HUES64 (cell line): Measurements from ENCODE around the gene SLC66A2.

Experiments
- H3K27ac ChIP-seq: 2 replicates; pipeline ENCODE4 v1.7.0; 2013; ENCODE audit warnings: low read depth, low read length, inconsistent platforms
- H3K27me3 ChIP-seq: 2 replicates; pipeline ENCODE4 v1.6.1; 2013; ENCODE audit warnings: mild to moderate bottlenecking, low read length; ENCODE audit not compliant: insufficient read depth
- H3K36me3 ChIP-seq: 2 replicates; pipeline ENCODE4 v1.6.1; 2013; ENCODE audit warnings: mild to moderate bottlenecking, low read length; ENCODE audit not compliant: insufficient read depth
- H3K4me1 ChIP-seq: 2 replicates; pipeline ENCODE4 v1.6.1; 2013; ENCODE audit warnings: mild to moderate bottlenecking, low read length, moderate library complexity; ENCODE audit not compliant: insufficient read depth
- H3K4me3 ChIP-seq: 2 replicates; pipeline ENCODE4 v1.5.1; 2013; ENCODE audit warnings: mild to moderate bottlenecking, low read length, moderate library complexity
- H3K9ac ChIP-seq: 2 replicates; pipeline ENCODE4 v1.6.1; 2013; ENCODE audit warnings: mild to moderate bottlenecking, low read depth, low read length
- H3K9me3 ChIP-seq: 2 replicates; pipeline ENCODE4 v1.6.1; 2013; ENCODE audit warnings: low read depth, low read length; ENCODE audit not compliant: insufficient read depth
- WGBS: fragments of 150-250, 120-280 bp; methylation state at CpG from one replicate; pipeline ENCODE4 v1.1.7; 2013; ENCODE audit warnings: missing lambda C conversion rate; 5-methylcytosine and 5-hydroxymethylcytosine counted together

Gene SLC66A2

DNA sequence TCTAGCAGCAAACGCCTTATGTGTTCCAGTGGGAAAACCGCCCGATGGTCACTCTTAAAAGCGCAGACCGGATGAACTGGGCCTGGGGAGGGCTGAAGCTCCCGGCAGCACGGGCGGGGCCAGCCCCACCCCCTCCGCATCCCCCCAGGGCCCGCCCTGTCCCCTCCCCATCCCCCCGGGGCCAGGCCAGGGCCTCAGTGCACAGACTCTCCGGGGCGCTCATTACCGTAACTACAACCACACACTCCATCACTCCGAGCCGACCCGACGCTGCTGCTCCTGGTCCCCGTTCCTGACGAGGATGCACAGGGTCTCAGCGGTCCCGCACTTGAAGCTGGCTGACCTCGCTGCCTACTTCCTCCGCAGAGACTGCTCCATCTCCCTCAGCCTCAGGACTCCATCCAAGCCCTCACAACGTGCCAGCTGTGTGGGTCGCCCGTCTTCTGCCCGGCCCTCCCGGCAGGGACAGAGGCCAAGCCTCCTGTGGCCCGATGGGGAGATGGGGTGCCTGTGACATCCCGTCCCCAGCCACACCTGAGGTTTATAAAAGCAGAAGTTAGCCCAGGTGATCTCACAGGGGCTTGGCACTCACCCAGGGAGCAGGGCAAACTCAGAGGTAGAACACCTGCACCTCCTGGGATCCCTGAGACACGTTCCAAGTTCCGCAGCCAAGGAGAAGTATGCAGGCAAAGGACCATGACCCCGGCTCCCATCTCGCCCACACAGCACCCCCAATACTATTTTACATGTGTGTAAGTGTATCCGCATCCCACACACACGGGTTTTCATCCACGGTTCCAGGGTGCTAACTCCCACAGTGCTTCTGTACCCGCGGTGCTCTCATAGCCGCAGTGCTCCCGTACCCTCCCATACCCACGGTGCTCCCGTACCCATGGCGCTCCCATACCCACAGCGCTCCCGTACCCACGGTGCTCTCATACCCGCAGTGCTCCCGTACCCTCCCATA is 36.0 kb downstream of the SLC66A2 start:
- H3K9me3 ChIP-seq = no peaks in the 10 kb centered on the region
- H3K4me1 ChIP-seq = no peaks in the 10 kb centered on the region
- no peak overlapping the region for H3K27ac ChIP-seq
- H3K4me3 ChIP-seq = no peak overlapping the region
- H3K27me3 ChIP-seq = no peaks in the 10 kb centered on the region
- WGBS = 84% methylated on average over 49 of the region's 50 CpGs
- no peaks in the 10 kb centered on the region for H3K36me3 ChIP-seq
- H3K9ac ChIP-seq = no peak overlapping the region

DNA sequence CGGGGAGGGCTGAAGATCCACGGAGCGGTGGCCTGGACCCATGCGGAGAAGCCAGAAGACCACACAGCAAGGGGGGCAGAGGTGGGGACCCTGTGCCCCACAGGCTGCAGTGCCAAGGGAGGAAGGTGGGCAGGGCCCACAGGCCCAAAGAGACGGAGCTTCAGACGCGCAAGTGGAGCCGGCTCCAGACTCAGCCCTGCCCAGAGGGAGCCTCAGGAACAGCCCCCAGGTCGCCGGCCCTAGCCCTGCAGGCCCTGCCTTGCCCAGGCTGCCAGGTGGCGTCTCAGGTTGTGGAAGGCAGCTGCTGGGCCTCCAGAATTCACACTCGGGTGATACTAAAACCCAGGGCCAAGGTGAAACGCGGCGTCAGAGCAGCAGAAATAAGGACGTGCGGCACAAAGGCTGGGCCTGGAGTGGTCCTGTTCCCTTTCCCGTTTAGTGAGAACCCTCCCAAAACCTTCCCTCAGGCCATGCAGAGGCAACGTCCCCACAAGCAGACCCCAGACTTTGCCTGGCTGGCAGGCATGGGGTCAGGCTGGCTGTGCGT is 36.8 kb downstream of the SLC66A2 start:
- H3K27ac ChIP-seq = no peak overlapping the region
- no peak overlapping the region for H3K9ac ChIP-seq
- H3K27me3 ChIP-seq = no peaks in the 10 kb centered on the region
- H3K9me3 ChIP-seq = no peaks in the 10 kb centered on the region
- 78% methylated on average over 20 of the region's 20 CpGs for WGBS
- H3K4me1 ChIP-seq = no peaks in the 10 kb centered on the region
- no peaks in the 10 kb centered on the region for H3K36me3 ChIP-seq
- H3K4me3 ChIP-seq = no peak overlapping the region

DNA sequence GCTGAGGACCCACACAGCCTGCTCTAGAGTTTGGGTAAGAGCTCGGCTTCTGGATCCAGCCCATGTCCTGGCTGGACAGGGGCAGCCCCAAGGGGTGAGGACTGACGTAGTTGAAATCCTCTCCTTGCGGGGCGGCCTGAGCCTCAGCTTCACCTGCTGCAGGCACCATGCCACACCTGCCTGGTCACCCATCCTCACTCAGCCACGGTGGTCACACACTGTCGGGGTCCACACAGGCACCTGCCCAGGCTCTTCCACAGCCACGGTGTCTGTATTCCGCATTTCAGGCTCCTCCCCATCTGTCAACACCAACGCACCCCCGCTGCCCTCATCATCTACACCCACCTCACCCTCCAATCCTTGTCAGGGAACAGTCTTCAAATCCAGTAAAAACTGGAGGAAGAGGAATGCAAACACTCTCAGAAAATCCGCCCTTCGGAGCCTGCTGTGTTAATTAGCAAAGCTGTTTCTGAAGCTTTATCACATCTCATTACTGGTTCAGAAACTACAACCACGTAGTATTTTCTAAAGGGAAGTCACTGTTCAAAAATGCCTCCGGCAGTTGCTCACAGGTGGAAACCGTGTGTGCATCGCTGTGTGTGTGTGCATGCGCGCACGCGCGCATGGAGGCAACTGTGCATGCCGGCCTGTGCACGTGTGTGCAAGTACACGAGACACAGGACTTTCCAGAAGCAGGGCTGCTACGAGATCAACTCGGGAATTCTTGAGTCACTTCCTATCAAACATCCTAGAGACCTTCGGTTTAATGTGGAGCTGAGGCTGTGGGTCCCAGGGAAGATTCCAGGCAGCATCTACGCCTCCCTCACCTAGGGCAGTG is 38.2 kb downstream of the SLC66A2 start:
- Histone ChIP-seq H3K4me1 (no peaks in the 10 kb centered on the region), H3K4me3 (no peak overlapping the region), H3K9ac (no peak overlapping the region), H3K36me3 (no peaks in the 10 kb centered on the region), H3K27me3 (no peaks in the 10 kb centered on the region), H3K27ac (no peak overlapping the region), H3K9me3 (no peaks in the 10 kb centered on the region)
- WGBS = 90% methylated on average over 28 of the region's 28 CpGs

DNA sequence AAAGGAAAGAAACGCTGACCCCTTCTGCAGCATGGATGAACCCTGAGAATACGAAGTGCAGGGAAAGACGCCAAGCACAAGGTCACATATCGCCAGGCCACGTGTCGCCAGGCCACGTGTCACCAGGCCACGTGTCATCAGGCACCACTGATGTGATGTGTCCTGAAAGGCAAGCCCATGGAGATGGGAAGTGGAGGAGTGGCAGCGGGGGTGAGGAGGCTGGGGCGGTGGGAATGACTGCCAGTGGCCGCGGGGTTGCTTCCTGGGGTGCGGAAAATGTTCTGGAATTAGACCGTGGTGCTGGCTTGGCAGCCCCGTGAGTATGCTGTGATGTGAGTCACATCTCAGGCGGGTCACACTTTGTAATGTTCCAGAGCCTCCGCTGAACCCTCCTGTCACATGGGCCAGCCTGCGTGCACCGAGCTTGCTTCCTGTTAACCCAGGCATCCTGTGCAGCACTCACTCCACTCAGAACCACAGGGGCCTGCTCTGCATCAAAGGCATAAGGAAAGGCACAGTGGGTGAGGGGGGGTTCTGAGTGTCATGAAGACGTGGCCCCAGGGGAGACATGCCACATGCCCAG is 39.0 kb downstream of the SLC66A2 start:
- H3K4me1 ChIP-seq = no peaks in the 10 kb centered on the region

DNA sequence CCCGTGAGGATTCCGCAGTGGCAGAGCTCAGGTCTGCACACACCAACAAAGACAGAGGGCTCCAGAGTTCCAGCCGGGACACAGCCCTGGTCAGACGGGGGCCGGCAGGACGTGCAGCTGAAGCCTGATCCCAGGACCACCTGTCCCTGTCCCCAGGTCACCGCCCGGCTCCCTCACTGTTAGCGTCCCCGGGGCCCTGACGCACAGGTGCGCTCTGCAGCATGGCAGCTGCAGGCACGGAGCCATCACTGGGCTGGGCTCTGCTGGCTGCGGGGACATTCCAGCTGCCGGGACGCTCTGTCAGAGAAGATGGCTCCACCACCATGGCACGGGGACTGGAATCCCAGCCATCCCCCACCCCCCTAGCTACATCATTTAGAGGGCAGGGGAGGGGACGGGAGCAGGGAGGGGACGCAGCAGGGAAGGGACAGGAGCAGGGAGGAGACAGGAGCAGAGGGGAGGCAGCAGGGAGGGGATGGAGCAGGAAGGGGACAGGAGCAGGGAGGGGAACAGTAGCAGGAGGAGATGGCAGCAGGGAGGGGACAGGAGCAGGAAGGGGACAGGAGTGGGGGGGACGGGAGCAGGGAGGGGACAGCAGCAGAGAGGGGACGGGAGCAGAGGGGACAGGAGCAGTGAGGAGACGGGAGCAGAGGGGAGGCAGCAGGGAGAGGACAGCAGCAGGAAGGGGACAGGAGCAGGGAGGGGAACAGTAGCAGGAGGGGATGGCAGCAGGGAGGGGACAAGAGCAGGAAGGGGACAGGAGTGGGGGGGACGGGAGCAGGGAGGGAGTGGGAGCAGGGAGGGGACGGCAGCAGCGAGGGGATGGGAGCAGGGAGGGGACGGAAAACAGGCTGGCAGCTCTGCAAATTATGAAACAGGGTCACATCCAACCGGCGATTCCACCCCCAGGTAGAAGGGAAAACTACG is 39.8 kb downstream of the SLC66A2 start:
- 35% methylated on average over 28 of the region's 29 CpGs for WGBS
- peak overlapping the region; percentile 41 for H3K4me3 ChIP-seq
- no peaks in the 10 kb centered on the region for H3K27me3 ChIP-seq
- H3K36me3 ChIP-seq = no peaks in the 10 kb centered on the region
- H3K4me1 ChIP-seq = no peaks in the 10 kb centered on the region
- no peak overlapping the region for H3K9ac ChIP-seq
- H3K27ac ChIP-seq = no peak overlapping the region
- no peaks in the 10 kb centered on the region for H3K9me3 ChIP-seq

More for the DNA sequence above, 39.0 kb downstream of the SLC66A2 start:
- Histone ChIP-seq H3K9ac (no peak overlapping the region), H3K27ac (no peak overlapping the region), H3K4me3 (no peak overlapping the region), H3K36me3 (no peaks in the 10 kb centered on the region), H3K9me3 (no peaks in the 10 kb centered on the region), H3K27me3 (no peaks in the 10 kb centered on the region)
- 89% methylated on average over 20 of the region's 20 CpGs for WGBS

DNA sequence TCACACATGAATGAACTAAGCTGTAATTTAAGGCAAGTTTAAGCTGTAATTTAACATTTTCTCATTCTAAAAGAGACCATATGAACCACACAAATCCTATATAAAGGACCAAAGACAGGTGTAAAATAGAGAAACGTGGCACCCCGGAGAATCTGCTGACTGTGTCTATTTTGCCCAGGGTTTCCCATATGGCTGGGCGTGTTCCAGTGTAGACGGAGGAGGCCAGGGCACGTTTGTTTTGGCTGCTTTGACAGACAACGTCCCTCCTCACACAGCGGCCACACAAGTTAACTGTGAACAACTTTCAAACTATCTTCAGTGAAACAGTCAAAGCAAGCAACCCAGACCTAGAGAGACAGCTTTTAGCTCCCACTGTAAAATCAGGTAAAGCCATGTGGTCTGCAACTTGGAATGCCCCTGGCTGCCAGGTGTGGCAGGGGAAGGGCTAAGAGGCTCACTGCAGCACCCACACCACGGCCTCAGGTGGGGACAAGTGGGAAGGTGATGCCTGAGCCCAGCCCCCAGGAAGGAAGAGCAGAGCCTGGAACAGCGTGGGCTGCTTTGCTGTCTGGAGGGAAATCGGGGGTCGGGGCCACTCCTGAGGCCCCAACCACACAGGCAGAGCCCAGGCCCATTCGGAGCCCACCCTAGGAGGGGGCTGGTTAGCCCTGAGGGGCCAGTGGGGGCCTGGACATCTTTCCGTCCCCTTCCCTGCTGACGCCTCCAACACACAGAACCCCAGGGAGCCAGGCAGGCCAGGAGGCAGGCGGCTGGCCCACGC is 40.7 kb downstream of the SLC66A2 start:
- Histone ChIP-seq H3K4me1 (no peaks in the 10 kb centered on the region), H3K36me3 (no peaks in the 10 kb centered on the region), H3K9ac (no peak overlapping the region), H3K9me3 (no peaks in the 10 kb centered on the region), H3K27ac (no peak overlapping the region), H3K27me3 (no peaks in the 10 kb centered on the region), H3K4me3 (peak overlapping the region; percentile 41)
- 69% methylated on average over 16 of the region's 16 CpGs for WGBS

DNA sequence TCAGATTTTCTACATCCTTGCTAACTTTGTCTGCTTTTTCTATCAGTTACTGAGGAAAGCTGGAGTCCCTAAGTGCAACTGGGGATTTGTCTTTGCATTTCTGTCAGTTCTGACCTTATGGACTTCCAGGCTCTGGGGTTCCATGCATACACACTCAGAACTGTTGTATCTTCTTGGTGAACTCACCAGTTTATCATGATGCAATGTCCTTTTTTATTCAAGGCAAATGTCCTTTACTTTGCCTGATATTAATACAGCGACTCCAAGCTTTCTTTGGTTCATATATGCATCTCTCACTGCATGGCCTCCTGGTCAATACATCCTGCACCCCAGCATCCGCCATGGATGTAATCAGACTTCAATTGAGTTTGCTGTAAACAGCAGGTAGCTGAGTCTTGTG is 44.7 kb downstream of the SLC66A2 start:
- H3K9me3 ChIP-seq = no peaks in the 10 kb centered on the region
- no peak overlapping the region for H3K9ac ChIP-seq
- H3K27ac ChIP-seq = no peak overlapping the region
- H3K27me3 ChIP-seq = no peaks in the 10 kb centered on the region
- no peaks in the 10 kb centered on the region for H3K4me1 ChIP-seq
- no peaks in the 10 kb centered on the region for H3K36me3 ChIP-seq
- WGBS = 92% methylated on average over 2 of the region's 2 CpGs
- no peak overlapping the region for H3K4me3 ChIP-seq

DNA sequence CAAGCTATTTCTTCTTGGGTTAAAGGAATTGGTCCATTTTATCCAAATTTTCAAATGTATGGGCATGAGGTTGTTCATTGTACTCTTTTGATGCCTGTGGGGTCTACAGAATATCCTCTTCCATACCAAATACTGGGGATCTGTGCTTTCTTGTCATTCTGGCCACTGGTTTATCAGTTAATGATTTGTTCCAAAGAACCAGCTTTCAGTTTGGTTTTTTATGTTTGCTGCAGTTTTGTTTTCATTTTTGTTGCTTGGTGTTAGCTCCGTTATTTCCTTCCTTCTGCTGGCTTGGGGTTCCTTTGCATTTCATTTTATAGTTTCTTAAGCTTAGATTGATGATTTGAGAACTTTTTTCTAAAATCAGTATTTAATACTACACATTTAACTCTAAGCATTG is 45.5 kb downstream of the SLC66A2 start:
- Histone ChIP-seq H3K4me1 (no peaks in the 10 kb centered on the region), H3K27me3 (no peaks in the 10 kb centered on the region), H3K4me3 (no peak overlapping the region), H3K9me3 (no peaks in the 10 kb centered on the region), H3K36me3 (no peaks in the 10 kb centered on the region), H3K9ac (no peak overlapping the region), H3K27ac (no peak overlapping the region)
- 100% methylated on average over 1 of the region's 1 CpG for WGBS

DNA sequence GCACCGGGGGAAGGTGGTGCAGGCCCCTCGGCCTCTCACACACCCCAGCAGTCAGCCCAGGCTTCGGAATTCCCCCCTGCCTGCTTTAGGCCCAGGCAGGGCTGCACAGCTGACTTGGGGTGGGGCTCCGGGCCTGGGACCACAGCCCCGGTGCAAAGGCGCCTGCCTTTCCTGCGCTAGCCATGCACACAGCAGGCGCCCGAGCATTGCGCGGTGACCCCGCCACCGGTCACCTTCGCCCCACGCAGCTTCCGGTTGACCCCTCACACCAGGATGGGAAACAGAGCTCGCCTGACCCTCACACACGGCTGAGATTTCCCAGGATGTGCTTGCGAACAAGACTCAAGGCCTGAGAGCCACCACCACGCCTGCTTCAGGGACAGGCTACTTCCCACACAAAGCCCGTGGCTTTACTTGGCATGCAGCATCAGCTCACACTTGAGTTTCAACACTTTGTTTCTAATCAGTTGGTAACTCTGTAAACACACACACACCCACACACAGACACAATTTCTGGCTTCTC is 46.0 kb downstream of the SLC66A2 start:
- 95% methylated on average over 21 of the region's 21 CpGs for WGBS
- Histone ChIP-seq H3K4me1 (no peaks in the 10 kb centered on the region), H3K9ac (no peak overlapping the region), H3K36me3 (no peaks in the 10 kb centered on the region), H3K27me3 (no peaks in the 10 kb centered on the region), H3K9me3 (peaks cover under 1% of the 10 kb centered on the region; the same call in 1 of the 2 replicates), H3K27ac (no peak overlapping the region), H3K4me3 (no peak overlapping the region)
